Testis (tissue), 3 donors: ENCODE results near the gene ALDH8A1. TPM values are rescaled to one million over a fixed set of nuclear protein-coding genes. Genes with fewer than 3 reads are reported as not detected.

ENCODE experiments used
- DNase-seq: peaks from one replicate; pipeline ENCODE4 v3.0.0-alpha.2; 2019
- H3K27ac ChIP-seq, 2 donors: fragments of 200-600 bp; sonication (generic); one replicate each; pipeline ENCODE4 v1.5.1; 2019
- H3K27me3 ChIP-seq: fragments of 200-600 bp; sonication (generic); one replicate; pipeline ENCODE4 v1.5.1; 2019
- H3K36me3 ChIP-seq: fragments of 200-600 bp; sonication (generic); one replicate; pipeline ENCODE4 v1.5.1; 2017; ENCODE audit warnings: low read depth; ENCODE audit errors: missing control alignments
- H3K4me1 ChIP-seq: fragments of 200-600 bp; sonication (generic); one replicate; pipeline ENCODE4 v1.5.1; 2019
- H3K4me3 ChIP-seq, 2 donors: fragments of 200-600 bp; sonication (generic); one replicate each; pipeline ENCODE4 v1.5.1; 2017 to 2019
- H3K9me3 ChIP-seq: fragments of 200-600 bp; sonication (generic); one replicate; pipeline ENCODE4 v1.5.1; 2017
- POLR2A ChIP-seq: fragments of 450-650 bp; IDR thresholded peaks from one replicate; pipeline ENCODE4 v1.6.1; 2017; ENCODE audit warnings: antibody characterized with exemption, mild to moderate bottlenecking, moderate library complexity
- WGBS, 2 donors: methylation state at CpG; one replicate each; pipeline ENCODE4 v1.1.5; 2018; 5-methylcytosine and 5-hydroxymethylcytosine counted together
- intact Hi-C: fragments of 100-400 bp; cut with DNase I; formaldehyde crosslinking; loops from one replicate; pipeline ENCODE4 v1.15.1; 2023; ENCODE audit warnings: low total_unique reads
- polyA plus RNA-seq: library from polyadenylated mRNA; stranded (reverse); fragments of 350-450 nt; fragmentation: Illumina TruSeq; extraction: RNeasy Lipid Tissue Mini Kit (QIAGEN cat#74804); gene quantifications from one replicate; pipeline ENCODE4 v1.2.3, GENCODE V29; 2014; ENCODE audit warnings: low read depth, low replicate concordance; ENCODE audit not compliant: insufficient read depth
- total RNA-seq, 2 donors: library from RNA; depleted of rRNA; stranded (reverse); fragments of >200 nt; gene quantifications; one replicate each; pipeline ENCODE4 v1.2.3, GENCODE V29; 2016
- TF ChIP-seq, protein P1 (sequence below), 3 experiments: fragments of 450-650 bp in 2 of 3; fragments of 200-600 bp in 1 of 3; sonication (generic) in 1 of 3; IDR thresholded peaks; one replicate each; pipeline ENCODE4 v1.5.1; 2016 to 2019; ENCODE audit warnings: antibody characterized with exemption in 3 of 3, mild to moderate bottlenecking in 2 of 3, moderate library complexity in 1 of 3

The ALDH8A1 gene
- total and polyA plus RNA-seq, 3 donors from 2014 or later = 0.38 to 4.9 (median 0.87) TPM

DNA sequence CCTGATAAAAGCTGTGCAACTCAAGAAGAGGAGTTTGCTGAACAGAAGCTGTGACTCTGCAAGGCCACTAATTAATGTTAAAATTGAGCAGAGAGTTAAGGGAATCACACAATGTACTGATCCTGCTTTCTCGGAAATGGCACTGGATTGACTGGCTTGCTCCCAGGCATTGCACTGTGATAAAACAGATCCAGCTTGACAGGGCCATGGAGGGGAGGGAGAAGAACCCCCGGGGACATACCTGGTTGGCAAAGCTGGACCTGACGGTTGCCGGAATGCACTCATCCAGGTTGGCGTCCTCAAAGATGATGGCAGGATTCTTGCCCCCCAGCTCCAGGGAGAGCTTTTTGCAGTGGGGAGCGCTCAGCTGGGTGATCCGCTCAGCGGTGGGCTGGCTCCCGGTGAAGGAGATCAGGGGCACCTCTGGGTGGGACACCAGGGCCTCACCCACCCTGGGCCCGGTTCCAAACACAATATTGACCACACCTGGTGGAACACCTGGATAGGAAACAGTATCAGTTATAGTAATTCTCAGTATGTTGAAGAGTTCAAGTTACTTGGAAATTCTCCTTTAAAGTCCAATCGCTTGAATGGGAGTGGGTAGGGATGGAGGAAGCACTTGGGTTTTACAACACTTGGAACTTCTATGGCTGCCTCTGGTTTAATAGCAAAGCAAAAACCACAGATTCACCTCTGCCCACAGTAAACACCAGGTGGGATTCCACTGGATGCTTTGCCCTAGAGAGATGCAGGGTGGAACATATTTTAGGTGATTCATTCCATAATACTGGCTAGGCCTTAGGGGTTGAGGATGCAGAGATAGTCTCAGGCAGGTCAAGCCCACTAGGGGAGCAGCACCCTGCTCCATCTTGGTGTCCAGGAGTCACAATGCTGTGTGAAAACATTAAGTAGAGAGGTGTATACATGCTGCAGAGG is 17.1 kb downstream of the ALDH8A1 start:
- Histone ChIP-seq H3K27ac (no peak overlapping the region), H3K4me3 (no peak overlapping the region), H3K9me3 (no peaks in the 10 kb centered on the region), H3K27me3 (no peaks in the 10 kb centered on the region), H3K36me3 (no peaks in the 10 kb centered on the region), H3K4me1 (no peaks in the 10 kb centered on the region)
- intact Hi-C loops = no loop called here
- DNase-seq = no peak
- TF ChIP-seq POLR2A = no peak
- TF ChIP-seq, protein P1, sequence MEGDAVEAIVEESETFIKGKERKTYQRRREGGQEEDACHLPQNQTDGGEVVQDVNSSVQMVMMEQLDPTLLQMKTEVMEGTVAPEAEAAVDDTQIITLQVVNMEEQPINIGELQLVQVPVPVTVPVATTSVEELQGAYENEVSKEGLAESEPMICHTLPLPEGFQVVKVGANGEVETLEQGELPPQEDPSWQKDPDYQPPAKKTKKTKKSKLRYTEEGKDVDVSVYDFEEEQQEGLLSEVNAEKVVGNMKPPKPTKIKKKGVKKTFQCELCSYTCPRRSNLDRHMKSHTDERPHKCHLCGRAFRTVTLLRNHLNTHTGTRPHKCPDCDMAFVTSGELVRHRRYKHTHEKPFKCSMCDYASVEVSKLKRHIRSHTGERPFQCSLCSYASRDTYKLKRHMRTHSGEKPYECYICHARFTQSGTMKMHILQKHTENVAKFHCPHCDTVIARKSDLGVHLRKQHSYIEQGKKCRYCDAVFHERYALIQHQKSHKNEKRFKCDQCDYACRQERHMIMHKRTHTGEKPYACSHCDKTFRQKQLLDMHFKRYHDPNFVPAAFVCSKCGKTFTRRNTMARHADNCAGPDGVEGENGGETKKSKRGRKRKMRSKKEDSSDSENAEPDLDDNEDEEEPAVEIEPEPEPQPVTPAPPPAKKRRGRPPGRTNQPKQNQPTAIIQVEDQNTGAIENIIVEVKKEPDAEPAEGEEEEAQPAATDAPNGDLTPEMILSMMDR (IDR thresholded peaks at IDR 0.05) = no peak
- WGBS, 2 donors = 88% methylated on average over 8 to 11 of the region's 11 CpGs

DNA sequence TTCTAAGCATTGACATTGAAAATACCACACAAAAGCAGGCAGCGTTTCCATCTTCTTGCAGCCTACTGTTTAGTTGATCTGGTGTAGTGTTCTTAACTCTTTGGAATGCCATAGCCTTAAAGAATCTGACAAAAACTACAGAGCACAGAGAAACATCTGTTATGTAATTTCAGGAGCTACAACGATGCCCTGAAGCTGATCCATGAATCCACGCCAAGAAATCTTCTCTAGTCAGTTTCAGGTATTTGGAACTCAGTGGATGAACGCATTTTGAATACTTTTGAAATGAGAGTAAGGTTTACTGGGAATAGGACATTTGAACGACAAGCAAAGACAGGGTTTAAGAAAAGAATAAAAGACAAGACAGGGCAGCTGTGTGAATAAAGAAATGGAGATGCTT is 17.8 kb downstream of the ALDH8A1 start:
- Histone ChIP-seq H3K36me3 (no peaks in the 10 kb centered on the region), H3K9me3 (no peaks in the 10 kb centered on the region), H3K4me1 (no peaks in the 10 kb centered on the region), H3K27me3 (no peaks in the 10 kb centered on the region), H3K27ac (no peak overlapping the region), H3K4me3 (no peak overlapping the region)
- no peak for DNase-seq
- intact Hi-C loops = no loop called here
- TF ChIP-seq, protein P1 (IDR thresholded peaks at IDR 0.05) = no peak
- TF ChIP-seq POLR2A = no peak
- WGBS, 2 donors = 75 to 82% methylated on average over 5 of the region's 5 CpGs

DNA sequence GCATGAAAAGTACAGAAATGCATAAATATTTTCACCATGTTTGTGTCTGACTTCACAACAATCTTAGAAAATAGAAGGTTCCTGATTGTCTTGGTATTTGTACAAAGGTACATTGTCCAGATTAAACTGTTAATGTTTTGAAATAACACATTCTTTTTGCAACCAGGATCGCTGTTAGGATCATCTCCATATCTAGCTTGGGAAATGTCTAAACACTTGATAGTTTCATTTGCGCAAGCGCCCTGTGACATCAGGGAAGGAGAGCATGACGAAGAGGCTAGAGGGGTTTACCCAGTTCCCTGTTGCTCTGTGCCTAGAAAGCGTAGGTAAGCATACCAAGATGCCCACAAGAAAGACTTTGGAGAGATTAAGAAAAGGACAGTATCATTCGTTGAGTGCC is 19.4 kb downstream of the ALDH8A1 start:
- Histone ChIP-seq H3K27me3 (no peaks in the 10 kb centered on the region), H3K36me3 (no peaks in the 10 kb centered on the region), H3K4me1 (no peaks in the 10 kb centered on the region), H3K27ac (no peak overlapping the region), H3K9me3 (no peaks in the 10 kb centered on the region), H3K4me3 (no peak overlapping the region)
- 91 to 92% methylated on average over 6 of the region's 6 CpGs for WGBS, 2 donors
- TF ChIP-seq POLR2A = no peak
- DNase-seq = no peak
- intact Hi-C loops = no loop called here

DNA sequence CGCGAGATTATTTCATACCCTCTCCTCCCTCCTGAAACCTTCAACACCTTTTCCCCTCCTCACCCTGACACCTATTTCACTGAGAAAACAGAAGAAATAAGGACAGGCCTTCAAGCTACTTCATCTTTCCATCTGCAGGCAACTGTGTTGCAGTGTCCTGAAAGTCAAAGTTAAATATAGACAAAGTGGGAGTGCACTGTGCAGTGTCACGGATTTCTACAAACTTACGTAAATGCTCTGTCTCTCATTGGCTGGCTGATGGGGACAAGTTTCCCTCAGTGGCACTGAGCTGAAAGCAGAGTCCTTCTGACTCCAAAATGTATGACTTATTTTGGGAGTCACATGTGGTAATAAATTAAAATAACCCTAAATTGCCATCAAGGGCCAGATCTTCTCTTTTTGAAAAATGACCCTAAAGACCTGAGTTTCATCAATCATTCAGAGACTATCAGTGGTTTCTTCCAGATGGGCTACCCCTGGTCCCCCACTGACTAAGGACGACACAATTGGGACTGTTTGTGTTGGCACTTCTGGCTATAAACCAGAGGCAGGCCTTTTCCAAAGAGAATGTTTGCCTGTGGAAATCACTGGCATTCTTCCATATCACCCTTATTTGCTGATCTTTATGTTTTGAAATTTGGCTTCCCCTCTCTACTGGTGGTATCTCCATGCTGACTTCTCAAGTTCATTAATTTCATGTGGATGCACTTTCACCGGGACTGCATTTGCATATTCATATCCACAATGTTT is 21.6 kb downstream of the ALDH8A1 start:
- H3K4me3 ChIP-seq = no peak overlapping the region
- H3K9me3 ChIP-seq = no peaks in the 10 kb centered on the region
- H3K27me3 ChIP-seq = no peaks in the 10 kb centered on the region
- DNase-seq = no peak
- no peaks in the 10 kb centered on the region for H3K4me1 ChIP-seq
- intact Hi-C loops = no loop called here
- TF ChIP-seq, protein P1 (IDR thresholded peaks at IDR 0.05) = no peak
- no peak for TF ChIP-seq POLR2A
- H3K36me3 ChIP-seq = no peaks in the 10 kb centered on the region
- no peak overlapping the region for H3K27ac ChIP-seq
- WGBS, 2 donors = 72 to 88% methylated on average over 6 of the region's 6 CpGs

DNA sequence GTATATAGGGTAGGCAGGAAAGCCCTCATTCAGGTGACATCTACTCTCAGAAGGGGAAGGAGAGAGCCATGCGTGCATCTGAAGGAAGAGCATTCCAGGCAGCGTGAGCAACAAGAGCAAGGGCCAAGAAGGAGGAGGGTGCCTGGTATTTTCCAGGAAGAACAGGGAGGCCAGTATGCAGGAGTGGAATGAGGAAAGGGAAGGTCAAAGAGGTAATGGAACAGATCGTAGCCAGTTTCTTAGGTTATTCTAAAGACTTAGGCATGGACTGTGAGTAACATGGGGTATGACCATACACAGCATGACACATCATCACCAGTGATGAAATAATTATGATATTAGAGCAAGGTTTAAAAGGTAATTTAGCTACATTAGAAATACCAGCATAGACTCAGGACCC is 24.1 kb downstream of the ALDH8A1 start:
- no peak for TF ChIP-seq POLR2A
- TF ChIP-seq, protein P1 (IDR thresholded peaks at IDR 0.05) = no peak
- intact Hi-C loops = no loop called here
- H3K9me3 ChIP-seq = no peaks in the 10 kb centered on the region
- H3K4me3 ChIP-seq = no peak overlapping the region
- DNase-seq = no peak
- WGBS, 2 donors = 77 to 81% methylated on average over 3 of the region's 3 CpGs
- no peaks in the 10 kb centered on the region for H3K27me3 ChIP-seq
- no peaks in the 10 kb centered on the region for H3K36me3 ChIP-seq
- H3K27ac ChIP-seq = no peak overlapping the region
- H3K4me1 ChIP-seq = peaks cover 5% of the 10 kb centered on the region
